Lung microvascular endothelial cell (primary cell): ENCODE measurements around the gene TRAPPC3. TPM values are rescaled to one million over a fixed set of nuclear protein-coding genes. Genes with fewer than 3 reads are reported as not detected.
A peak's percentile ranks its signal among the peaks of the same experiment; 100 is the strongest.
"Not testable (repeated sequence)": the region's sequence is repeated elsewhere in the genome, so short reads cannot be mapped to it uniquely, and the experiment has no call there.

Experiments
- DNase-seq, 2 donors: peaks; one replicate each; pipeline versions ENCODE4 v3.0.0 to v3.0.0-alpha.2; 2010; ENCODE audit warnings: low read depth in 2 of 2
- total RNA-seq: library from RNA; depleted of rRNA; stranded (reverse); fragments of >200 nt; gene quantifications from 2 replicates; pipeline ENCODE4 v1.2.1, GENCODE V29; 2014

The TRAPPC3 gene
- 72.1 and 85.3 TPM in 2 replicates for total RNA-seq

- DNase-seq, result peak; percentile 100
Measured at GRCh38 chr1:36149237-36149972, at the start of gene TRAPPC3. TSS of gene TRAPPC3 (minus strand) at chr1:36149486. CDS start at chr1:36149378, 108 bp downstream.

GRCh38 chr1:36198641-36199040 is 49.4 kb upstream of the TRAPPC3 start:
- no peak for DNase-seq

- DNase-seq, result not testable (repeated sequence)
Measured at GRCh38 chr1:36196805-36197204, 47.5 kb upstream of the TRAPPC3 start.

GRCh38 chr1:36187800-36188593 is 38.7 kb upstream of the TRAPPC3 start:
- DNase-seq, result peak; percentile 93 to 94

GRCh38 chr1:36183309-36183856 is 34.1 kb upstream of the TRAPPC3 start:
- DNase-seq, result no peak

GRCh38 chr1:36182734-36183133 is 33.4 kb upstream of the TRAPPC3 start:
- DNase-seq, result no peak

GRCh38 chr1:36179220-36179600 is 29.9 kb upstream of the TRAPPC3 start:
- no peak for DNase-seq

- no peak for DNase-seq
Measured at GRCh38 chr1:36178471-36179219, 29.4 kb upstream of the TRAPPC3 start.

- DNase-seq, result no peak
Measured at GRCh38 chr1:36177589-36178431, 28.5 kb upstream of the TRAPPC3 start.

- DNase-seq, result no peak
Measured at GRCh38 chr1:36176106-36176949, 27.0 kb upstream of the TRAPPC3 start.

- peak; percentile 58 to 69 for DNase-seq
Measured at GRCh38 chr1:36175137-36176095, 26.1 kb upstream of the TRAPPC3 start.

GRCh38 chr1:36174713-36175112 is 25.4 kb upstream of the TRAPPC3 start:
- DNase-seq, result no peak

GRCh38 chr1:36172983-36173382 is 23.7 kb upstream of the TRAPPC3 start:
- DNase-seq, result peak in 1 of 2 donors; percentile 89

GRCh38 chr1:36172017-36172747 is 22.9 kb upstream of the TRAPPC3 start:
- no peak for DNase-seq

- DNase-seq, result no peak
Measured at GRCh38 chr1:36170643-36171412, 21.5 kb upstream of the TRAPPC3 start.

- no peak for DNase-seq
Measured at GRCh38 chr1:36168514-36168913, 19.2 kb upstream of the TRAPPC3 start.
